Stimulated activated CD4-positive, alpha-beta T cell treated with anti-CD3 and anti-CD28 coated beads, Interleukin-2, amount 100 ng/mL, for 48 hours (primary cell): ENCODE measurements around the gene SLIT3.

ENCODE experiments used
- DNase-seq, 2 donors: peaks; one replicate each; pipeline ENCODE4 v3.0.0-alpha.2; 2020

SLIT3 gene

GRCh38 chr5:168813184-168813968, 487.6 kb downstream of the SLIT3 start:
- no peak for DNase-seq

GRCh38 chr5:168810641-168811040, 490.3 kb downstream of the SLIT3 start:
- no peak for DNase-seq

DNA sequence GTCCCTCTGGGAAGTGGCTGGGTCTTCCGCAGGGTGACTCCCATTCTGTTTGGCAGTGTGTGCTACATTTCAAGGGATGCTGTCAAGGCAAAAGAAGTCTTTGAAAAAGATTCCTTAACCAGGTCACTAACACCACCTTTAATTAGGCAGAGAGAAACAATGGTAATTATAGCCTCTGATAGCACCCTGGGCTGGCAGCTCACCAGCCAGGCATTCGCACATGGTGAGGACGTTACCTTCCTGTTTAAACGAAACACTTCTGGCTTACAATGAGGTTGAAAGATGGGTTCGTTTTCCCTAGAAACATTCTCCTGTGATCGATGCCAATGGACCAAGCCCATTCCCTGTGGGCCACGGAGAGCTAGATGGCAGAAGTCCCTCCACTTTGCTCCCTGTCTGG, 491.7 kb downstream of the SLIT3 start:
- no peak for DNase-seq

GRCh38 chr5:168808051-168808616, 492.8 kb downstream of the SLIT3 start:
- DNase-seq, result no peak

GRCh38 chr5:168807287-168807686, 493.7 kb downstream of the SLIT3 start:
- no peak for DNase-seq

- no peak for DNase-seq
Measured at GRCh38 chr5:168803541-168803940, 497.4 kb downstream of the SLIT3 start.

GRCh38 chr5:168802337-168802736, 498.6 kb downstream of the SLIT3 start:
- DNase-seq, result peak in 1 of 2 donors; percentile 18

GRCh38 chr5:168801567-168801966, 499.4 kb downstream of the SLIT3 start:
- DNase-seq, result no peak

DNA sequence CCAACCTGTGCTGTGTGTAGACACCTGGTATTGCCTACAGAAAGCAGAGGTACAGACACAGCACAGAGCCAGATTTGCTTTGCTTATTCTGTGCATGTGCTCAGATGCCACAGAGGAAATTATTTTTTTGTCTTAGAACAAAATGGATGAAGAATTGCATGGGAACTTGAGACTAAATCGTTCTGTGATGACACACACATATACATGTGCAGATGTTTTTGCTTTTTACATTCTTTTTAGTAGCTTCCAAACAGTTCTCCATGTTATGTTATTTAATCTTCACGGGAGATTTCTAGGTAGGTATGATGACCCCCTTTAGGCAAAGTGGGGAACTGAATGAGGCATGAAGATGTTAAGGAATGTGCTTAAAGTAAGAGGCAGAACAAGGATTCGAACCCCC, 500.2 kb downstream of the SLIT3 start:
- no peak for DNase-seq

GRCh38 chr5:168798065-168799023, 502.6 kb downstream of the SLIT3 start:
- DNase-seq, result peak in 1 of 2 donors; percentile 8

GRCh38 chr5:168796593-168797580, 504.1 kb downstream of the SLIT3 start:
- no peak for DNase-seq

DNA sequence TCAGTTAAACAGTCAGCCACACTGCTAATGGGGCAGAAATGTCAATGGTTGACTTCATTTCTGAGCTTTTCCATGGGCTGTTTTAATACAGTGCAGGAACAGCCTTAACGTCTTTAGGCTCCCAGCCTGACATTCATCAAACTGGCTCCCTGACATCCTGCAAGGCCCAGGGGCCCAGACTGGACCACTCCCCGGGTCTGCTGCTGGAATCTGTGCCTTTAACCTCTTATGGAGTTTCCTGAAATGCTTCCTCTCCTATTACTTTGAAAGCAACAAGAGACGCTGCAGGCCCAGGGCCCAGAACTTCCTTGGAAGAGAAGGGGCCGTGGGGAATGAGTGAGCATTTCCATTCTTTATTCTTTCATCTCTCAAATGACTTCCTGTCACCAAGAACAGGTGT, 504.9 kb downstream of the SLIT3 start:
- no peak for DNase-seq

DNA sequence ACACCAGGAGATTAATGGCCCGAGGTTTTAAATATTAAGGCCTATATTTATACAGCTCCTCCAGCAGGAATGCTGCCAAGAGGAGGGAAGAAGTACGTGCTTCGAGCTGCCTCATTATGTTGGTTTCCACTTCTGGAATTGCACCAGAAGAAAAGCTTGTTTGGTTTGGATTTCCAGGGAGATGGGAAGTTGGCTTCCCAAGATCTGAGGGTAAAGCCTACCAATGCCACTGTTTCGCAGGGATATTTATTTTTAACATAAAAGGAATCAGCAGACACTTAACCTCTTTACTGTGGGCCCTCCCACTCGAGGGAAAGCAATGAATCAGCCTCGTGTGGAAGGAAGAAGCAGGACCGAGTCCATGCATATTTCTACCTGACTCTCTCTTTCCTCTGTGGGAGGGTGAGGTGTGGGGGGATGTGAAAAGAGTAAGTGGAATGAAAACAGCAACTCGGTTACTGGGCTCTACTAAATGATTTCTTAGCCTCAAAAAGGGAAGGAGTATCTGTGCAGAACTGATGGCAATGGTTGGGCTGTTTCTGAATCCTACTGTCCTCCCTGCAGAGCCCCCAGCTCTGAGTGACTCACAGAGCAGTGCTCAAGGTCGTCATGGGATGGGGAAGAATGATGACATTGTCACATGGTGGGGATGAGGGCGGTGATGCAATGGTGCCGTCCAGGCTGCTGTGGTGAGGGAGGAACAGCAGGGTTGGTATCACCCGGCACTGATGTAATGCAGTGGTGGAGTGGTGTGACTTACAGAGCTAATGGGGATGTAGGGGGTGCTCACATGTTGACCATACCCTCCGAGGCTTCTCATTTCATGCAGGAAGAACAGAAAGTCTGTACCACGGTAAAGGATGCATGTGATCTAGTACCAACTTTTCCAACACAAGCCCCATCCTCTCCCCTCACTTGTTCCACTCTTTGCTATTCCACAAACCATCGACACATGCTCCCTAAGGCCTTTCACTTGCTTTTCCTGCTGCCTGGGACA, 506.8 kb downstream of the SLIT3 start:
- DNase-seq, result peak in 1 of 2 donors; percentile 27

- no peak for DNase-seq
Measured at GRCh38 chr5:168792678-168793077, 508.3 kb downstream of the SLIT3 start.

DNA sequence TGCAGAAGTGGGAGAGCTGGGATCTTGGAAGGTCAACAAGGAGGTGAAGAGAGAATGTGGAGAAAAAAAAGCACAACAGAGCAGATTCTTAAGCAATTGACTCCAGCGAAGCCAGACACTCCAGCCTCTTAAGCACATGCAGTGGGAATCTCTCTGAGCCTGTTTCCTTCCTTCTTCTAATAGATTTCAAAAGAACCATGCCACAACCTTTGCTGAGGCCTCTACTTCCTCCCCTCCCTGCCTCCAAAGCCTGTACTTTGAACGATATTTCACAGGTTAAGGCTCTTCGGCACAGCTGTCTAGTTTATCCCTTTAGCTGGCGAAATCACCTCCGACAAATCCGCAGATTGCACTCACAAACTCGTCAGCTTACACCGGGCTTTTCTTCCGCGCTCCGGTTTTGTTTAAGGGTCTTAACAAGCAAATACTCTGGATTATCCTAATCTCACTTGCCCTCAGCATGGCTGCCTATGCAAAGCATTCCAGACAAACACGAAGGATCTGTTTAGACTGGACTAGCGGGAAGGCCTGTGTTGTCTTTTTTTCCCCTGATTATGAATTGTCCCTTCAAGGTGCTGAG, 510.2 kb downstream of the SLIT3 start:
- no peak for DNase-seq

DNA sequence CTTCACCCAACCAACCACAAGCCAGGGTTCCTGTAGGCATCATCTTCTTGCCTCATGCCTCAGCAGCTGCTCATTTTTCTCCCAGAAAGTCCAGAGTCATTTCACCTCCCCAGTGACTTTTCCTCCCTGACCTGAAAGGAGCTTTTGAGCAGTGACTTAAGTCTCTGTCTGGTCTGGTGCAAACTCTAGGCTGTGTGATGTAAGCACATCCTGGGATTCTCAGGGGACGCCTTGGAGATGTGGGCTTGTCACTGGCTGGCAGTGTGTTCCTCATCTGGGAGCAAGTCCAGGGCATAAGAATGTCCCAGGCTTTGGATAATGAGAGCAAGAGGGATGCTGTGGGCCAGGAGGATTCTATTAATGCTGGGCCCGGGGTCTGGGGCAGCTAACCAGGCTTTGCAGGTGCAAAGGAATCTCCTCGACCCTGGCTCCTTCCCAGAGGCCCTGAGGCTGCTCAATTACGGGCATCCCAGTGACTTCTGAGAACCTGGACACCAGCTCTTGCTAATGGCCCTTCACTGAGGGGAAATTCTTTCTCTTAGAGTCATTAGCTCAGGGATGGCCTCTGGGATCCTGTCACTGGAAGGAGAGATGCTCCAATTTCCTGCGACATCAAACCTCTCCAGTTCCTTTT, 510.8 kb downstream of the SLIT3 start:
- DNase-seq, result no peak

- no peak for DNase-seq
Measured at GRCh38 chr5:168788786-168789185, 512.2 kb downstream of the SLIT3 start.

DNA sequence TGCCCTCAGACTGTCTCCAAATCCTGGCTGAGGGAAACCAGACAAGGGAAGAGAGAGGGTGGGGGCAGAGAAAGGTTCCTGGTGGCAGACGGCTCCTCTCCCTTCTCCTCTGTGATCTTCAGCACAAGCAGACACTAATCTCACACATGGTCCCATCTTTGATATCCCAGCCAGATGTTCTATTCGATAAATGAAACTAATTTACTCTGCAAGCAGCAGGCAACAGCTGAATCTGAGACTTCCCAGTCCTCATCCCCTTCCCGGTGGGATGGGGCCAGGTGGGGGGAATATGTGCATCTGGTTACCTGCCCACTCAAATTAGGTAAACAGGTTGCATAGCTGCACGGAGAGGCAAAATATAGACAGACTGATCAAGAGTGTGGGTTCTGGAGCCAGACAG, 512.8 kb downstream of the SLIT3 start:
- DNase-seq, result no peak

GRCh38 chr5:168786147-168786546, 514.8 kb downstream of the SLIT3 start:
- DNase-seq, result no peak

GRCh38 chr5:168784454-168784853, 516.5 kb downstream of the SLIT3 start:
- no peak for DNase-seq
